HG03064 (cell line): ENCODE data around the gene IZUMO2.
"Not testable (repeated sequence)": the region's sequence is repeated elsewhere in the genome, so short reads cannot be mapped to it uniquely, and the experiment has no call there.

ENCODE experiments used
- ATAC-seq: cut with Tn5 transposase; IDR thresholded peaks from one replicate; pipeline ENCODE4 v1.9.1; 2021; ENCODE audit warnings: low read depth; ENCODE audit not compliant: unreplicated experiment

Gene IZUMO2

GRCh38 chr19:50140118-50140845, 22.8 kb downstream of the IZUMO2 start:
- not testable (repeated sequence) for ATAC-seq

GRCh38 chr19:50136603-50137365, 26.3 kb downstream of the IZUMO2 start:
- ATAC-seq: not testable (repeated sequence)

GRCh38 chr19:50135856-50136602, 27.1 kb downstream of the IZUMO2 start:
- not testable (repeated sequence) for ATAC-seq

- ATAC-seq: not testable (repeated sequence)
Measured at GRCh38 chr19:50134777-50135719, 28.0 kb downstream of the IZUMO2 start.

- ATAC-seq: not testable (repeated sequence)
Measured at GRCh38 chr19:50133518-50134492, 29.3 kb downstream of the IZUMO2 start.

GRCh38 chr19:50104012-50104411, 59.1 kb downstream of the IZUMO2 start:
- ATAC-seq: not testable (repeated sequence)

GRCh38 chr19:50103405-50103804, 59.7 kb downstream of the IZUMO2 start:
- ATAC-seq: not testable (repeated sequence)
